ENCODE measurements around the gene C1QTNF6.
"Not testable (repeated sequence)": the region's sequence is repeated elsewhere in the genome, so short reads cannot be mapped to it uniquely, and the experiment has no call there.

C1QTNF6 gene

GRCh38 chr22:37173709-37174108 is 14.3 kb downstream of the C1QTNF6 start:
- TF ChIP-seq CTCF (IDR thresholded peaks at IDR 0.05; ENCODE audit: control insufficient read depth, extremely low read depth, insufficient read depth) = no peak
- DNase-seq (ENCODE audit: low read depth) = no peak

GRCh38 chr22:37172266-37173245 is 15.5 kb downstream of the C1QTNF6 start:
- H3K4me3 ChIP-seq (ENCODE audit: low read depth, low read length) = no peak overlapping the region
- no peak for TF ChIP-seq CTCF (IDR thresholded peaks at IDR 0.05; ENCODE audit: control insufficient read depth, extremely low read depth, insufficient read depth)
- DNase-seq (ENCODE audit: low read depth) = no peak

More at GRCh38 chr22:37173709-37174108, 14.3 kb downstream of the C1QTNF6 start:
- H3K4me3 ChIP-seq (ENCODE audit: low read depth, low read length) = no peak overlapping the region

GRCh38 chr22:37171662-37172061 is 16.4 kb downstream of the C1QTNF6 start:
- TF ChIP-seq CTCF (IDR thresholded peaks at IDR 0.05; ENCODE audit: control insufficient read depth, extremely low read depth, insufficient read depth) = no peak

DNA sequence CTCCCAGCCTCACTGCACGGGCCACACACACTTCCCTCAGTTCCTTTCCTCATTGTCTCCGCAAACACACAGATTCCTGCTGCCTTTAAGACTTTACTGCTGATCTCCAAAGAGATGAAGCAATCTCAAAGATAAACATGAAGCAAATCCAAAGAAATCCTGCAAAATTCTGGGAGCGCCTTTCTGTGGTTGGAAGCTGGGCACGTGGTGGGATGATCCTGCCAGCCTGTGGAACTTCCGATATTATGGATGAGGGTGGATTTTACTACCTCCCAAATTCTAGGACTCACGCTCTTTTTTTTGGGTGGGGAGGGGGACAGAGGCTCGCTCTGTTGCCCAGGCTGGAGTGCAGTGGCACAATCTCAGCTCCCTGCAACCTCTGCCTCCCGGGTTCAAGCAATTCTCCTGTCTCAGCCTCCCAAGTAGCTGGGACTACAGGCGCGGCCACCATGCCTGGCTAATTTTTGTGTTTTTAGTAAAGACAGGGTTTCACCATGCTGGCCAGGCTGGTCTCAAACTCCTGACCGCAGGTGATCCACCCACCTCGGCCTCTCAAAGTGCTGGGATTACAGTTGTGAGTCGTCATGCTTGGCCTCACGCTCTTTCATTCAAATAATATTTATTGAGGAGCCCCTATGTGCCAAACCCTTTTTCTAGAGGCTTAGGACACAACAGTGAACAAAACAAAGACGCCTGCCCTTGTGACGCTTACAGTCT is 17.2 kb downstream of the C1QTNF6 start:
- DNase-seq (ENCODE audit: low read depth); H3K4me3 ChIP-seq (ENCODE audit: low read depth, low read length): not testable (repeated sequence)

More at GRCh38 chr22:37171662-37172061, 16.4 kb downstream of the C1QTNF6 start:
- no peak for DNase-seq (ENCODE audit: low read depth)
- no peak overlapping the region for H3K4me3 ChIP-seq (ENCODE audit: low read depth, low read length)

DNA sequence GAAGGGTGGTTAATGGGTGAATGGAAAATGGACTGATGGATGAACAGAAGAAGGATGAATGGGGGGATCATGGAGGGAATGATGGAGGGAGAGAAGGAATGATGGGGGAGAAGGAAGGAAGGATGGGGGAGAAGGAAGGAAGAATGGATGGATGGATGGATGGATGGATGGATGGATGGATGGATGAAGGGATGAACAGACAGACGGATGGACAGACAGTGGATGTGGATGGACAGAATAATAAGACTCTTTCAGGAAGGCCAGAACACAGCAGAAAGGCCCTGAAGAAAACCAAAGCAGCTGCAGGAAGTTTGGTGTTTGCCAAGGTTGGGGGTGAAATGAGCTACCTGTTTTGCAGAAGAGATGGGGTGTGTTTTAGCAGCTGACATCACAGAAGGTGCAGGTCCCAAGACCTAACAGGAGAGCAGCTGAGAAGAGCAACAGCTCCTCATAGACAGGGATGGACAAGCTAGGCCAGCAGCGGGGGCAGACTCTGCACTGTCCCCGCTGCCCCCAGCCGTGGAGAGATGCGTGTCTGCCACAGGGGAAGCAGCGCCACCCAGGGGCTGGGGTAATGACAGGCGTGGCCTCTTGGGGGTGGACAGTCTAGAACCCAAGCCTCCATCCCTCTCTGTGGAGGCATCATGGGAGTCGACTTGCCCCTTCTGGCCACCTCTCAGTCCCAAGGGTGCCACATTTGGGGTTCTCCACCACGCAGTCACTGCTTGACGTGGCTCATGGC is 17.9 kb downstream of the C1QTNF6 start:
- no peak for DNase-seq (ENCODE audit: low read depth)
- no peak for TF ChIP-seq CTCF (IDR thresholded peaks at IDR 0.05; ENCODE audit: control insufficient read depth, extremely low read depth, insufficient read depth)
- H3K4me3 ChIP-seq (ENCODE audit: low read depth, low read length) = no peak overlapping the region

- no peak for TF ChIP-seq CTCF (IDR thresholded peaks at IDR 0.05; ENCODE audit: control insufficient read depth, extremely low read depth, insufficient read depth)
- no peak for DNase-seq (ENCODE audit: low read depth)
- H3K4me3 ChIP-seq (ENCODE audit: low read depth, low read length) = no peak overlapping the region
These were observed 18.6 kb downstream of the C1QTNF6 start for GRCh38 chr22:37169406-37169805.

All from LNCaP clone FGC (cell line).